ENCODE measurements around the gene SLC12A8. TPM values are rescaled to one million over a fixed set of nuclear protein-coding genes. Genes with fewer than 3 reads are reported as not detected.

The SLC12A8 gene
- total and polyA plus RNA-seq, 9 of the 15 experiments (the other 6 are each of a cell fraction or from before 2014, with no cell fraction given): 0.04 to 0.33 (median 0.09) TPM; not detected in 4

GRCh38 chr3:125115640-125116039 lies 96.9 kb downstream of the SLC12A8 start:
- ATAC-seq: no peak
- H3K9ac ChIP-seq (ENCODE audit: insufficient read depth in 1 of 2, low read depth in 2 of 2, low read length in 2 of 2): no peak overlapping the region
- 3% methylated on average over 8 of the region's 9 CpGs for WGBS (ENCODE audit: insufficient coverage, low coverage, missing lambda C conversion rate)

More at GRCh38 chr3:125115640-125116039, 96.9 kb downstream of the SLC12A8 start:
- H3K9me1 ChIP-seq (ENCODE audit: control insufficient read depth, insufficient read depth, low read length): no peaks in the 10 kb centered on the region
- in situ Hi-C loops (cut with MboI): no loop called here
- peaks cover 1 to 20% of the 10 kb centered on the region in 2 experiments; a peak in 3 of 5 replicates for H3K27me3 ChIP-seq (ENCODE audit: control insufficient read depth in 2 of 2, insufficient read depth in 2 of 2, low read length in 2 of 2)
- no peak overlapping the region for H3K27ac ChIP-seq (ENCODE audit: extremely low read depth, low read depth, low read length)
- intact Hi-C loops (cut with micrococcal nuclease): no loop called here
- H3K9me3 ChIP-seq (replicated peaks; ENCODE audit: control insufficient read depth, insufficient read depth, low read depth, low read length): no peaks in the 10 kb centered on the region
- no peaks in the 10 kb centered on the region for H4K20me1 ChIP-seq (replicated peaks; ENCODE audit: control insufficient read depth, insufficient read depth, low read length)
- H3K4me2 ChIP-seq (ENCODE audit: insufficient read depth, low read length): no peak overlapping the region
- no peak for FAIRE-seq
- ChIA-PET CTCF (ENCODE audit: low intra/inter-chr PET ratio) (no interaction called here), POLR2A (no interaction called here)
- no peaks in the 10 kb centered on the region for H3K36me3 ChIP-seq (ENCODE audit: control insufficient read depth, insufficient read depth, low read length)
- no peak for DNase-seq (ENCODE audit: extremely low read depth in 1 of 4, low spot score in 3 of 4)
- H3K4me1 ChIP-seq (replicated peaks in 1 of 2; ENCODE audit: control insufficient read depth in 2 of 2, insufficient read depth in 2 of 2, low read length in 2 of 2): no peaks in the 10 kb centered on the region; a peak in 1 of 5 replicates
- TF ChIP-seq TRIM25 (IDR thresholded peaks at IDR 0.05; ENCODE audit: borderline replicate concordance): no peak
- TF ChIP-seq TCF3 (CRISPR knock-in tag; IDR thresholded peaks at IDR 0.05): no peak
- 0 out of 4 replicates have a peak, but pooled peaks of 1 of the 2 experiments have one; percentile 15 for TF ChIP-seq NRF1 (conservative IDR thresholded peaks at IDR 0.05 in 1 of 2, IDR thresholded peaks at IDR 0.05 in 1 of 2)
- no peaks in the 10 kb centered on the region for H3K79me2 ChIP-seq (ENCODE audit: control insufficient read depth, insufficient read depth, low read length)
- no TSS peak for BruUV-seq (replicated peaks)
- no peak overlapping the region for H3K4me3 ChIP-seq
- no peak overlapping the region for H2AFZ ChIP-seq (ENCODE audit: low read depth, low read length)
